GM19238 (cell line): ENCODE measurements around the gene GRIK3.
"Not testable (repeated sequence)": the region's sequence is repeated elsewhere in the genome, so short reads cannot be mapped to it uniquely, and the experiment has no call there.

Experiments
- DNase-seq: peaks from one replicate; pipeline ENCODE4 v3.0.0; 2011; ENCODE audit warnings: low spot score; ENCODE audit not compliant: insufficient read length

The GRIK3 gene

GRCh38 chr1:37034121-37035013 lies at the start of gene GRIK3:
Gene GRIK3, minus strand, starts transcription at chr1:37034515. Its CDS starts 407 bp downstream, at chr1:37034108.
- DNase-seq = no peak

- no peak for DNase-seq
Measured at GRCh38 chr1:37084013-37084412, 49.7 kb upstream of the GRIK3 start.

- DNase-seq = no peak
Measured at GRCh38 chr1:37083603-37084002, 49.3 kb upstream of the GRIK3 start.

GRCh38 chr1:37080296-37080986 lies 46.1 kb upstream of the GRIK3 start:
- DNase-seq = not testable (repeated sequence)

GRCh38 chr1:37078866-37079265 lies 44.6 kb upstream of the GRIK3 start:
- DNase-seq = no peak

- DNase-seq = no peak
Measured at GRCh38 chr1:37076168-37076567, 41.9 kb upstream of the GRIK3 start.

GRCh38 chr1:37073854-37074379 lies 39.6 kb upstream of the GRIK3 start:
- DNase-seq = no peak

- no peak for DNase-seq
Measured at GRCh38 chr1:37073152-37073853, 39.0 kb upstream of the GRIK3 start.

GRCh38 chr1:37071829-37072228 lies 37.5 kb upstream of the GRIK3 start:
- no peak for DNase-seq

GRCh38 chr1:37070126-37070525 lies 35.8 kb upstream of the GRIK3 start:
- no peak for DNase-seq

GRCh38 chr1:37069406-37069805 lies 35.1 kb upstream of the GRIK3 start:
- DNase-seq = no peak

- no peak for DNase-seq
Measured at GRCh38 chr1:37068897-37069296, 34.6 kb upstream of the GRIK3 start.

- no peak for DNase-seq
Measured at GRCh38 chr1:37068260-37068659, 33.9 kb upstream of the GRIK3 start.

- no peak for DNase-seq
Measured at GRCh38 chr1:37064039-37064438, 29.7 kb upstream of the GRIK3 start.

GRCh38 chr1:37059346-37059745 lies 25.0 kb upstream of the GRIK3 start:
- no peak for DNase-seq

GRCh38 chr1:37058424-37058988 lies 24.2 kb upstream of the GRIK3 start:
- DNase-seq = no peak

- no peak for DNase-seq
Measured at GRCh38 chr1:37056325-37056724, 22.0 kb upstream of the GRIK3 start.

- no peak for DNase-seq
Measured at GRCh38 chr1:37055631-37056030, 21.3 kb upstream of the GRIK3 start.

- DNase-seq = no peak
Measured at GRCh38 chr1:37053173-37053572, 18.9 kb upstream of the GRIK3 start.

GRCh38 chr1:37052120-37052519 lies 17.8 kb upstream of the GRIK3 start:
- no peak for DNase-seq

GRCh38 chr1:37051346-37051745 lies 17.0 kb upstream of the GRIK3 start:
- DNase-seq = no peak
